H9 (cell line): ENCODE data around the gene FBLN1. TPM values are rescaled to one million over a fixed set of nuclear protein-coding genes. Genes with fewer than 3 reads are reported as not detected.
"Not testable (repeated sequence)": the region's sequence is repeated elsewhere in the genome, so short reads cannot be mapped to it uniquely, and the experiment has no call there.

Experiments used
- DNase-seq: peaks from one replicate; pipeline ENCODE4 v3.0.0-alpha.2; 2017
- H2AFZ ChIP-seq: one replicate; pipeline ENCODE4 v1.6.1; 2013; ENCODE audit warnings: mild to moderate bottlenecking, low read length, control low read depth, moderate library complexity
- H2AK5ac ChIP-seq: 2 replicates; pipeline ENCODE4 v1.6.1; 2013; ENCODE audit warnings: low read length, control low read depth, mixed read lengths; ENCODE audit not compliant: insufficient read length
- H2BK120ac ChIP-seq: one replicate; pipeline ENCODE4 v1.6.1; 2013; ENCODE audit warnings: low read depth, mild to moderate bottlenecking, low read length, control low read depth, inconsistent platforms; ENCODE audit not compliant: poor library complexity, severe bottlenecking
- H2BK12ac ChIP-seq: 2 replicates; pipeline ENCODE4 v1.6.1; 2013; ENCODE audit warnings: low read length, control low read depth, mixed read lengths, low read depth; ENCODE audit not compliant: insufficient read length
- H2BK15ac ChIP-seq: 2 replicates; pipeline ENCODE4 v1.6.1; 2013; ENCODE audit warnings: low read depth, low read length, control low read depth
- H2BK20ac ChIP-seq: one replicate; pipeline ENCODE4 v1.6.1; 2013; ENCODE audit warnings: low read depth, mild to moderate bottlenecking, low read length, control low read depth, inconsistent platforms; ENCODE audit not compliant: poor library complexity, severe bottlenecking
- H2BK5ac ChIP-seq: 2 replicates; pipeline ENCODE4 v1.6.1; 2013; ENCODE audit warnings: low read length, control low read depth, mixed read lengths; ENCODE audit not compliant: insufficient read length
- H3K14ac ChIP-seq: 2 replicates; pipeline ENCODE4 v1.6.1; 2013; ENCODE audit warnings: low read length, control low read depth; ENCODE audit not compliant: insufficient read depth
- H3K18ac ChIP-seq: 2 replicates; pipeline ENCODE4 v1.6.1; 2013; ENCODE audit warnings: low read depth, mild to moderate bottlenecking, mixed read lengths, low read length, control low read depth; ENCODE audit not compliant: insufficient read length
- H3K23ac ChIP-seq: 2 replicates; pipeline ENCODE4 v1.6.1; 2013; ENCODE audit warnings: low read length, control low read depth, mixed read lengths, low read depth; ENCODE audit not compliant: insufficient read length
- H3K23me2 ChIP-seq: 2 replicates; pipeline ENCODE4 v1.6.1; 2013; ENCODE audit warnings: low read depth, mild to moderate bottlenecking, mixed read lengths, low read length, control low read depth; ENCODE audit not compliant: insufficient read length, poor library complexity, severe bottlenecking
- H3K27ac ChIP-seq: 2 replicates; pipeline ENCODE4 v1.5.1; 2013; ENCODE audit warnings: low read length, control low read depth, mixed read lengths, low read depth; ENCODE audit not compliant: insufficient read length
- H3K27me3 ChIP-seq: 2 replicates; pipeline ENCODE4 v1.6.1; 2013; ENCODE audit warnings: low read length, control low read depth, inconsistent platforms; ENCODE audit not compliant: insufficient read depth
- H3K4ac ChIP-seq: 2 replicates; pipeline ENCODE4 v1.6.1; 2013; ENCODE audit warnings: low read depth, mild to moderate bottlenecking, control low read depth, inconsistent platforms, low read length, moderate library complexity
- H3K4me1 ChIP-seq: 2 replicates; pipeline ENCODE4 v1.6.1; 2013; ENCODE audit warnings: low read length, control low read depth, inconsistent platforms; ENCODE audit not compliant: insufficient read depth
- H3K4me2 ChIP-seq: 2 replicates; pipeline ENCODE4 v1.6.1; 2013; ENCODE audit warnings: low read length, control low read depth, mixed read lengths; ENCODE audit not compliant: insufficient read length, insufficient read depth
- H3K56ac ChIP-seq: 2 replicates; pipeline ENCODE4 v1.6.1; 2013; ENCODE audit warnings: low read depth, mild to moderate bottlenecking, mixed read lengths, low read length, control low read depth; ENCODE audit not compliant: insufficient read length
- H3K79me1 ChIP-seq: 2 replicates; pipeline ENCODE4 v1.6.1; 2013; ENCODE audit warnings: low read depth, mild to moderate bottlenecking, moderate library complexity, low read length, control low read depth, inconsistent platforms; ENCODE audit not compliant: insufficient read depth, poor library complexity, severe bottlenecking
- H3K79me2 ChIP-seq: 2 replicates; pipeline ENCODE4 v1.6.1; 2013; ENCODE audit warnings: low read length, control low read depth, inconsistent platforms; ENCODE audit not compliant: insufficient read depth
- H3K9ac ChIP-seq: 2 replicates; pipeline ENCODE4 v1.6.1; 2013; ENCODE audit warnings: low read length, control low read depth, mixed read lengths; ENCODE audit not compliant: insufficient read length; ENCODE audit errors: extremely low read depth
- H3K9me3 ChIP-seq: one replicate; pipeline ENCODE4 v1.6.1; 2013; ENCODE audit warnings: low read depth, low read length, inconsistent platforms; ENCODE audit not compliant: control insufficient read depth
- H3T11ph ChIP-seq: one replicate; pipeline ENCODE4 v1.6.1; 2013; ENCODE audit warnings: mild to moderate bottlenecking, low read length, control low read depth, inconsistent platforms
- H4K20me1 ChIP-seq: one replicate; pipeline ENCODE4 v1.6.1; 2013; ENCODE audit not compliant: control insufficient read depth, insufficient read length, insufficient read depth
- H4K5ac ChIP-seq: 2 replicates; pipeline ENCODE4 v1.6.1; 2013; ENCODE audit warnings: low read depth, mild to moderate bottlenecking, mixed read lengths, low read length, control low read depth; ENCODE audit not compliant: insufficient read length
- H4K8ac ChIP-seq: replicated peaks from 2 replicates; pipeline ENCODE4 v1.6.1; 2013; ENCODE audit warnings: low read length, control low read depth, mixed read lengths, low read depth; ENCODE audit not compliant: insufficient read length
- H4K91ac ChIP-seq: 2 replicates; pipeline ENCODE4 v1.6.1; 2013; ENCODE audit warnings: low read depth, mild to moderate bottlenecking, moderate library complexity, mixed read lengths, low read length, control low read depth; ENCODE audit not compliant: insufficient read length
- H3K27ac Mint-ChIP-seq, 3 experiments: 2 replicates in 2 of 3; 3 replicates in 1 of 3; pipeline ENCODE4 v1.8.0; 2020 to 2021; ENCODE audit warnings: mixed read lengths in 3 of 3, mild to moderate bottlenecking in 1 of 3, moderate library complexity in 1 of 3
- H3K27me3 Mint-ChIP-seq: 2 replicates; pipeline ENCODE4 v1.8.0; 2021; ENCODE audit warnings: low read depth, mild to moderate bottlenecking, moderate library complexity, mixed read lengths
- H3K36me3 Mint-ChIP-seq, 3 experiments: 2 replicates in 2 of 3; 3 replicates in 1 of 3; pipeline ENCODE4 v1.8.0; 2020 to 2021; ENCODE audit warnings: low read depth in 3 of 3, mixed read lengths in 3 of 3; ENCODE audit not compliant: insufficient read depth in 1 of 3
- H3K4me1 Mint-ChIP-seq, 2 experiments: 2 replicates each; pipeline ENCODE4 v1.8.0; 2020; ENCODE audit warnings: mixed read lengths in 2 of 2
- H3K4me3 Mint-ChIP-seq, 2 experiments: 2 replicates in 1 of 2; 3 replicates in 1 of 2; pipeline ENCODE4 v1.8.0; 2020 to 2021; ENCODE audit warnings: mild to moderate bottlenecking in 2 of 2, mixed read lengths in 2 of 2, moderate library complexity in 1 of 2
- H3K9me3 Mint-ChIP-seq, 2 experiments: 2 replicates in 1 of 2; 3 replicates in 1 of 2; pipeline ENCODE4 v1.8.0; 2020; ENCODE audit warnings: mild to moderate bottlenecking in 2 of 2, mixed read lengths in 2 of 2, moderate library complexity in 1 of 2
- WGBS: extraction: QIAGEN DNeasy Blood & Tissue Kit; methylation state at CpG from one replicate; pipeline ENCODE4 v1.1.7; 2013; ENCODE audit warnings: missing lambda C conversion rate, low lambda C conversion rate, mixed read lengths; ENCODE audit not compliant: insufficient read length; ENCODE audit errors: extremely low coverage; 5-methylcytosine and 5-hydroxymethylcytosine counted together
- total RNA-seq: library from RNA; stranded (reverse); gene quantifications from 2 replicates; pipeline ENCODE4 v1.2.1, GENCODE V29; 2021
- TF ChIP-seq, protein P1 (sequence below): fragments of 200-600 bp; sonication (generic); conservative IDR thresholded peaks from 3 replicates; pipeline ENCODE4 v1.8.0; 2021; ENCODE audit warnings: antibody characterized with exemption, mild to moderate bottlenecking

The FBLN1 gene
- total RNA-seq, 1 experiment from 2014 or later = 140 TPM

- no peaks in the 10 kb centered on the region for H4K20me1 ChIP-seq
- H3K56ac ChIP-seq = no peak overlapping the region
These were observed 32.6 kb downstream of the FBLN1 start for GRCh38 chr22:45535290-45535689.

GRCh38 chr22:45535835-45536234 lies 33.2 kb downstream of the FBLN1 start:
- peaks cover 7 to 13% of the 10 kb centered on the region in 2 experiments for H3K4me1 Mint-ChIP-seq
- not testable (repeated sequence) for H4K91ac ChIP-seq, H2BK5ac ChIP-seq, H3K23ac ChIP-seq, H3K27me3 Mint-ChIP-seq, DNase-seq, H3K4ac ChIP-seq, H3K9me3 ChIP-seq, H4K5ac ChIP-seq, H3K27ac Mint-ChIP-seq, H3K27ac ChIP-seq, H2AK5ac ChIP-seq, H3K9ac ChIP-seq, H3K18ac ChIP-seq, H3K27me3 ChIP-seq, H3K79me1 ChIP-seq, H2BK120ac ChIP-seq, H4K8ac ChIP-seq, H2AFZ ChIP-seq, H4K20me1 ChIP-seq, H3K56ac ChIP-seq, H3K14ac ChIP-seq, H3K9me3 Mint-ChIP-seq, H3K4me3 Mint-ChIP-seq, H3K4me1 ChIP-seq, H2BK15ac ChIP-seq, H3K4me2 ChIP-seq, H3T11ph ChIP-seq, H3K79me2 ChIP-seq, H2BK12ac ChIP-seq, H3K23me2 ChIP-seq, H2BK20ac ChIP-seq
- WGBS = no CpG with 5 or more reads among the region's 6 CpGs
- peaks cover 19 to 71% (median 50%) of the 10 kb centered on the region in 3 experiments; a peak in 6 of 7 replicates for H3K36me3 Mint-ChIP-seq

More at GRCh38 chr22:45535290-45535689, 32.6 kb downstream of the FBLN1 start:
- H2BK5ac ChIP-seq = no peak overlapping the region
- Mint-ChIP-seq H3K4me1 (peaks cover 7 to 13% of the 10 kb centered on the region in 2 experiments), H3K36me3 (peaks cover 19 to 71% (median 50%) of the 10 kb centered on the region in 3 experiments; a peak in 6 of 7 replicates), H3K9me3 (no peaks in the 10 kb centered on the region), H3K4me3 (no peak overlapping the region), H3K27me3 (no peaks in the 10 kb centered on the region), H3K27ac (no peak overlapping the region)
- H3T11ph ChIP-seq = no peak overlapping the region
- no peaks in the 10 kb centered on the region for H3K4me1 ChIP-seq
- H3K79me2 ChIP-seq = no peaks in the 10 kb centered on the region
- H3K9ac ChIP-seq = no peak overlapping the region
- no peaks in the 10 kb centered on the region for H3K23me2 ChIP-seq
- H2AK5ac ChIP-seq = no peak overlapping the region
- no peaks in the 10 kb centered on the region for H3K79me1 ChIP-seq
- H4K8ac ChIP-seq = no peak overlapping the region
- H3K18ac ChIP-seq = no peak overlapping the region
- H2BK120ac ChIP-seq = no peak overlapping the region
- no peak overlapping the region for H3K4ac ChIP-seq
- no peak overlapping the region for H3K27ac ChIP-seq
- H2AFZ ChIP-seq = no peak overlapping the region
- no peak overlapping the region for H2BK20ac ChIP-seq
- no peak overlapping the region for H4K91ac ChIP-seq
- no peak overlapping the region for H3K23ac ChIP-seq
- TF ChIP-seq, protein P1, sequence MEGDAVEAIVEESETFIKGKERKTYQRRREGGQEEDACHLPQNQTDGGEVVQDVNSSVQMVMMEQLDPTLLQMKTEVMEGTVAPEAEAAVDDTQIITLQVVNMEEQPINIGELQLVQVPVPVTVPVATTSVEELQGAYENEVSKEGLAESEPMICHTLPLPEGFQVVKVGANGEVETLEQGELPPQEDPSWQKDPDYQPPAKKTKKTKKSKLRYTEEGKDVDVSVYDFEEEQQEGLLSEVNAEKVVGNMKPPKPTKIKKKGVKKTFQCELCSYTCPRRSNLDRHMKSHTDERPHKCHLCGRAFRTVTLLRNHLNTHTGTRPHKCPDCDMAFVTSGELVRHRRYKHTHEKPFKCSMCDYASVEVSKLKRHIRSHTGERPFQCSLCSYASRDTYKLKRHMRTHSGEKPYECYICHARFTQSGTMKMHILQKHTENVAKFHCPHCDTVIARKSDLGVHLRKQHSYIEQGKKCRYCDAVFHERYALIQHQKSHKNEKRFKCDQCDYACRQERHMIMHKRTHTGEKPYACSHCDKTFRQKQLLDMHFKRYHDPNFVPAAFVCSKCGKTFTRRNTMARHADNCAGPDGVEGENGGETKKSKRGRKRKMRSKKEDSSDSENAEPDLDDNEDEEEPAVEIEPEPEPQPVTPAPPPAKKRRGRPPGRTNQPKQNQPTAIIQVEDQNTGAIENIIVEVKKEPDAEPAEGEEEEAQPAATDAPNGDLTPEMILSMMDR = no peak
- DNase-seq = no peak
- no CpG with 5 or more reads among the region's 7 CpGs for WGBS
- H2BK12ac ChIP-seq = no peak overlapping the region
- no peak overlapping the region for H3K14ac ChIP-seq
- H2BK15ac ChIP-seq = no peak overlapping the region
- no peak overlapping the region for H4K5ac ChIP-seq
- H3K4me2 ChIP-seq = no peak overlapping the region
- no peaks in the 10 kb centered on the region for H3K27me3 ChIP-seq
- no peaks in the 10 kb centered on the region for H3K9me3 ChIP-seq
